GM19240 (cell line): Measurements from ENCODE around the gene SIK3.
"Not testable (repeated sequence)": the region's sequence is repeated elsewhere in the genome, so short reads cannot be mapped to it uniquely, and the experiment has no call there.

Experiments used
- DNase-seq: peaks from one replicate; pipeline ENCODE4 v3.0.0; 2011; ENCODE audit warnings: low spot score; ENCODE audit not compliant: insufficient read length

SIK3 gene

GRCh38 chr11:116843661-116844060 is 254.6 kb downstream of the SIK3 start:
- no peak for DNase-seq

- DNase-seq, result no peak
These were observed 255.3 kb downstream of the SIK3 start for GRCh38 chr11:116842909-116843308.

- no peak for DNase-seq
These were observed 256.1 kb downstream of the SIK3 start for GRCh38 chr11:116842117-116842516.

- no peak for DNase-seq
These were observed 257.4 kb downstream of the SIK3 start for GRCh38 chr11:116840746-116841296.

- DNase-seq, result no peak
These were observed 257.9 kb downstream of the SIK3 start for GRCh38 chr11:116840224-116840745.

DNA sequence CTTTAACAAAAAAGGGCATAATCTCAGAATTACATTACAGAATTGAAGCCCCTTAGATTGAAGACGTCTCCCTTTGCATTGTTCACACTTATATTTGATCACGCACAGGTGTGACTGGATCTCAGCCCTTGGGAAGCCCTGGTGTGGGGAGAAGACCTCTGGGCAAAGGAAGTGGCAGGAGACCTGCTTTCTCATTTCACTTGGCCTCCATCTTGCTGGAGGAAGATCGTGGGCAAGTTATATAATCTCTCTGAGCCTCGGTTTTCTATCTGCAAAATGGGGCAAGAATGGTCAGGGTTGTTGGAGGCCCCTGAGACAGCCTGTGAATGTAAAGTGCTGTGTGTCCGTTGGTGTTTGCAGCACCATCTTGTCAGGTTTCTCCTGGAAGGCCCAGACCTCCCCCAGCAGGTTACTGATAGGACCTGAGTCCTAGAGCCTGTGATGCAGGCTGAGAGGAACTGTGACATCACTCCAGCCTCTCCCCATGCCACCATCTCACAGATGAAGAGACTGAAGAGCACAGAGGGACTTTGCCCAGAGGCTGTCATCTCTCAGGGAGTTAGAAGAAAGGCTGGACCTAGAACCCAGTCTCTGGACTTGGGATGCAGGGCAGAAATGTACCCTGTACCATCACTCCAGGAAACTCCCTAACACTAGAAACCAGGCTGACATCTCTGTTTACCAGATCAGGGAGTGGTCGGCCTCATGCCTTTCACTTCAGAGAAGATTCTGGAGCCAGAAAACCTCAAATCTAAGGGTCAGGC is 259.7 kb downstream of the SIK3 start:
- no peak for DNase-seq

DNA sequence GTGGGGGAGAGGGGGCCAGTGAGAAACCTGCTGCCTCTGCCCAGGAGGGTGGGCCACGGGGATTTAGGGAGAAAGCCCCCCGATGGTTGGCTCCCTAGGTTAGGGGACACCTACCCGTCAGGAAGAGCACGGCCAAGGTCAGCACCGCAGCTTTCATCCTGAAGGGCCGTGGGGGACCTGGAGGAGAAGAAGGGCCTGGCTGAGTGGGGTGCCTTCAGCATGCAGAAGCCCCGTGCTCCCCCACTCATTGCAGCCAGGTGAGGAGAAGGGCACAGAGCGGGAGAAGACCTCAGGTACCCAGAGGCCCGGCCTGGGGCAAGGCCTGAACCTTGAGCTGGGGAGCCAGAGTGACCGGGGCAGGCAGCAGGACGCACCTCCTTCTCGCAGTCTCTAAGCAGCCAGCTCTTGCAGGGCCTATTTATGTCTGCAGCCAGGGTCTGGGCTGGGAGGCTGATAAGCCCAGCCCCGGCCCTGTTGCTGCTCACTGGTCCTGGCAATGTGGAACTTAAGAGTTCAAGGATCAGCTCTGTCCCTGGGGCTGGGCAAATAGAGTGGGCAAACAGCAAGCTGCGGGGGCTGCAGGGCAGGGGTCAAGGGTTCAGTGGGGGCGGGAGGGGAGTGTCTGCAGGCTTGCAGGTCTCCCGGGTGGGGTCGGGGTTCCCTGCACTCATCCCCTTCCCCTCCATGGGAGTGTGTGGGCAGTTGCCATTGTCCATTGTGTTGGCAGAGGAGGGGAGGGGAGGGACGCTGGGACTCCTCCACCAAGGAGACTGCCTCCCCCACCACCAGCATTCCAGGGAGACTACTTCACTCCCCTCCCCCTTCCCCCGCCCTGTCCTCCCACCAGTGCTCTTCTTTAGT is 260.8 kb downstream of the SIK3 start, which contains the start of gene APOA1:
Gene APOA1, minus strand, starts transcription at position 392 of the 861 bp plus-strand sequence. Its CDS starts 235 bp downstream, at position 157.
- no peak for DNase-seq

DNA sequence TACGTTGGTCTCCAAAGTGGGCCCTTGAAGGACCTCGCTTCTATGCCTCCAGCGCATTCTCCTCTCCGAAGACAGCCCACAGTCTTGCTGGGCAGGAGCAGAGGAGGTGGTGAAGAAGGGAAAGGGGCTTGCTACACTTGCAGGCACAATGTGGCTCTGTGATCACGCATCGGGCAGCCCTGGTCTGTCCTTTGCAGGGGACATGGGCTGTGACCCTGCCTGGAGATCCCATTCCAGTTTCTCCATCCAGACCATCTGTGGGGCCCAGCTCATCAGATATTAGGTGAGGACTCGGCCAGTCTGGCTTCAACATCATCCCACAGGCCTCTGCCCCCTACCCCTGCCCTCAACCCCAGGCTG is 261.6 kb downstream of the SIK3 start:
- no peak for DNase-seq

- DNase-seq, result peak; percentile 72
These were observed 262.2 kb downstream of the SIK3 start for GRCh38 chr11:116835791-116836631.

GRCh38 chr11:116835042-116835772 is 263.0 kb downstream of the SIK3 start:
- no peak for DNase-seq

DNA sequence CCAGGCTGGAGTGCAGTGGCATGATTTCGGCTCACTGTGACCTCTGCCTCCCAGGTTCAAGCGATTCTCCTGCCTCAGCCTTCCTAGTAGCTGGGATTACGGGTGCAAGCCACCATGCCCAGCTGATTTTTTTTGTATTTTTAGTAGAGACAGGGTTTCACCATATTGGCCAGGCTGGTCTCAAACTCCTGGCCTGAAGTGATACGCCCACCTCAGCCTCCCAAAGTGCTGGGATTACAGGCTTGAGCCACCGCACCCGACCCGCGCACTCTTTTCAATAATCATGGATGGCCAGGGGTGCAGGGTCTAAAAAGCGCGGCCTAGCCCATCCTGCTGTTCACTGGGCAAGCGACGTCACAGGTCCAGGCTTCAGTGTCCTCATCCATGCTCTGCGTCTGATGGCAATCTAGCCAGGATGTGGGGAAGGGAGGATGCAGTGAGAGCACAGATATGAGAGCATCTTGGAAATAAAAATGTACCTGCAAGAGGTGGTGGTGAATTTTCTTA is 263.6 kb downstream of the SIK3 start:
- DNase-seq, result not testable (repeated sequence)

DNA sequence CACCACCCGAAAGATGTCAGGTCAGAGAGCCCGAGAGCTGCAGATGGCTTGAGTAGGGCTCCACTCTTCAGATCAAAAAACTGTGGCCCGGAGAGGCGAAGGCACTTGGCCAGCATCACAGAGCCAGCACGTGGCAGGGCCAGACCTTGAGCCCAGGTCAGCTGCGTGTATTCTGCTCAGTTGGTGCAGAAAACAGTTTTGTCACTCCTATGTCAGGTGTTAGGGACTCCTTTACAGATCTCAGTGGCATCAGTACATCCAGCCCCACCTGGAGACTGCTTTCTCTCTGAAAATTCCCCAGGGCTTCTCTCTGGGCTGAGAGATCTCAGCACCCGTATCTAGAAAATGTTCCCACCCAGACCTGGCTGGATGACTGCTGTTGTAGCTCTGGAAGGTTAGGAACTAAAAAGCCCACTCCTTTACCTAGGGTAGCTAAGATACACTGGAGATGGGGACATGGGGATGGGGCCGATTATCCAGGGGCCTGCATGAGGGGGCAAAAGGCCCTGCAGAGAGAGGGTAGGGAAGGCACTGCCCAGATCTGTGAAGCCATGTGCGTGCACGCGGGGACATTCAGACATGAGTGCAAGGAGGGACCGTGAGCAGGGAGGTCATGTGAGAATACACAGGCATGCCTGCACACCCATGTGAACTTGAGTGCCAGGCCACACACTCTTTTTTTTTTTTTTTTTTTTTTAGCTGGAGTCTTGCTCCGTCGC is 264.3 kb downstream of the SIK3 start:
- no peak for DNase-seq

DNA sequence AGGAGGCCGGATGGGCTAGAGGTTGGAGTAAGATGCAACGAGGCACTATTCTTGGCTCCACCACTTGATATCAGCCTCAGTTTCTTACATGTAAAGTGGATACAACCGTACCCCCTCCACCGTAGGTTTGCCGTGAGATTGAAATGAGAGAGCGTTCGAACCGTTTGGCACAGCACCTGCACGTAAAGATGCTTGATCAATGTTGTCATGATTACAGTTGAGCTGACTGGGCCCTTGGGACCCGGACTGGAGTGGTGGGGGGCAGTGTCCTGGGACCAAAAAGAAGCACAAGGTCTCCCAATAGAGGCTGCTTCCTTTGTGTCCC is 264.8 kb downstream of the SIK3 start:
- no peak for DNase-seq

DNA sequence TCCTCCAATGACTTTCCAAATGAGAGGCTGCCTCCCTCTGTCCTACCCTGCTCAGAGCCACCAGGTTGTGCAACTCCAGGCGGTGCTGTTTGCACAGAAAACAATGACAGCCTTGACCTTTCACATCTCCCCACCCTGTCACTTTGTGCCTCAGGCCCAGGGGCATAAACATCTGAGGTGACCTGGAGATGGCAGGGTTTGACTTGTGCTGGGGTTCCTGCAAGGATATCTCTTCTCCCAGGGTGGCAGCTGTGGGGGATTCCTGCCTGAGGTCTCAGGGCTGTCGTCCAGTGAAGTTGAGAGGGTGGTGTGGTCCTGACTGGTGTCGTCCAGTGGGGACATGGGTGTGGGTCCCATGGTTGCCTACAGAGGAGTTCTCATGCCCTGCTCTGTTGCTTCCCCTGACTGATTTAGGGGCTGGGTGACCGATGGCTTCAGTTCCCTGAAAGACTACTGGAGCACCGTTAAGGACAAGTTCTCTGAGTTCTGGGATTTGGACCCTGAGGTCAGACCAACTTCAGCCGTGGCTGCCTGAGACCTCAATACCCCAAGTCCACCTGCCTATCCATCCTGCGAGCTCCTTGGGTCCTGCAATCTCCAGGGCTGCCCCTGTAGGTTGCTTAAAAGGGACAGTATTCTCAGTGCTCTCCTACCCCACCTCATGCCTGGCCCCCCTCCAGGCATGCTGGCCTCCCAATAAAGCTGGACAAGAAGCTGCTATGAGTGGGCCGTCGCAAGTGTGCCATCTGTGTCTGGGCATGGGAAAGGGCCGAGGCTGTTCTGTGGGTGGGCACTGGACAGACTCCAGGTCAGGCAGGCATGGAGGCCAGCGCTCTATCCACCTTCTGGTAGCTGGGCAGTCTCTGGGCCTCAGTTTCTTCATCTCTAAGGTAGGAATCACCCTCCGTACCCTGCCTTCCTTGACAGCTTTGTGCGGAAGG is 265.6 kb downstream of the SIK3 start:
- DNase-seq, result no peak

- no peak for DNase-seq
These were observed 266.4 kb downstream of the SIK3 start for GRCh38 chr11:116831790-116832349.

DNA sequence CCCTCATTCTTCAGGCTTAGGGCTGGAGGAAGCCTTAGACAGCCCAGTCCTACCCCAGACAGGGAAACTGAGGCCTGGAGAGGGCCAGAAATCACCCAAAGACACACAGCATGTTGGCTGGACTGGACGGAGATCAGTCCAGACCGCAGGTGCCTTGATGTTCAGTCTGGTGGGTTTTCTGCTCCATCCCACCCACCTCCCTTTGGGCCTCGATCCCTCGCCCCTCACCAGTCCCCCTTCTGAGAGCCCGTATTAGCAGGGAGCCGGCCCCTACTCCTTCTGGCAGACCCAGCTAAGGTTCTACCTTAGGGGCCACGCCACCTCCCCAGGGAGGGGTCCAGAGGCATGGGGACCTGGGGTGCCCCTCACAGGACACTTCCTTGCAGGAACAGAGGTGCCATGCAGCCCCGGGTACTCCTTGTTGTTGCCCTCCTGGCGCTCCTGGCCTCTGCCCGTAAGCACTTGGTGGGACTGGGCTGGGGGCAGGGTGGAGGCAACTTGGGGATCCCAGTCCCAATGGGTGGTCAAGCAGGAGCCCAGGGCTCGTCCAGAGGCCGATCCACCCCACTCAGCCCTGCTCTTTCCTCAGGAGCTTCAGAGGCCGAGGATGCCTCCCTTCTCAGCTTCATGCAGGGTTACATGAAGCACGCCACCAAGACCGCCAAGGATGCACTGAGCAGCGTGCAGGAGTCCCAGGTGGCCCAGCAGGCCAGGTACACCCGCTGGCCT is 267.9 kb downstream of the SIK3 start:
- no peak for DNase-seq

DNA sequence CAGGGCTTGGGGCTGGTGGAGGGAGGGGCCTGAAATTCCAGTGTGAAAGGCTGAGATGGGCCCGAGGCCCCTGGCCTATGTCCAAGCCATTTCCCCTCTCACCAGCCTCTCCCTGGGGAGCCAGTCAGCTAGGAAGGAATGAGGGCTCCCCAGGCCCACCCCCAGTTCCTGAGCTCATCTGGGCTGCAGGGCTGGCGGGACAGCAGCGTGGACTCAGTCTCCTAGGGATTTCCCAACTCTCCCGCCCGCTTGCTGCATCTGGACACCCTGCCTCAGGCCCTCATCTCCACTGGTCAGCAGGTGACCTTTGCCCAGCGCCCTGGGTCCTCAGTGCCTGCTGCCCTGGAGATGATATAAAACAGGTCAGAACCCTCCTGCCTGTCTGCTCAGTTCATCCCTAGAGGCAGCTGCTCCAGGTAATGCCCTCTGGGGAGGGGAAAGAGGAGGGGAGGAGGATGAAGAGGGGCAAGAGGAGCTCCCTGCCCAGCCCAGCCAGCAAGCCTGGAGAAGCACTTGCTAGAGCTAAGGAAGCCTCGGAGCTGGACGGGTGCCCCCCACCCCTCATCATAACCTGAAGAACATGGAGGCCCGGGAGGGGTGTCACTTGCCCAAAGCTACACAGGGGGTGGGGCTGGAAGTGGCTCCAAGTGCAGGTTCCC is 268.6 kb downstream of the SIK3 start, which contains the start of gene APOC3:
Gene APOC3, plus strand, starts transcription at position 383 of the 659 bp plus-strand sequence. CDS start 676 bp downstream, outside the sequence.
- no peak for DNase-seq
